DMS 273 (cell line): ENCODE results near the gene LRRC66.
A peak's percentile ranks its signal among the peaks of the same experiment; 100 is the strongest.

Source experiments
- DNase-seq: peaks from one replicate; lab custom pipeline; 2025; ENCODE audit not compliant: unreplicated experiment; lab: John Stamatoyannopoulos, UW

The LRRC66 gene

DNA sequence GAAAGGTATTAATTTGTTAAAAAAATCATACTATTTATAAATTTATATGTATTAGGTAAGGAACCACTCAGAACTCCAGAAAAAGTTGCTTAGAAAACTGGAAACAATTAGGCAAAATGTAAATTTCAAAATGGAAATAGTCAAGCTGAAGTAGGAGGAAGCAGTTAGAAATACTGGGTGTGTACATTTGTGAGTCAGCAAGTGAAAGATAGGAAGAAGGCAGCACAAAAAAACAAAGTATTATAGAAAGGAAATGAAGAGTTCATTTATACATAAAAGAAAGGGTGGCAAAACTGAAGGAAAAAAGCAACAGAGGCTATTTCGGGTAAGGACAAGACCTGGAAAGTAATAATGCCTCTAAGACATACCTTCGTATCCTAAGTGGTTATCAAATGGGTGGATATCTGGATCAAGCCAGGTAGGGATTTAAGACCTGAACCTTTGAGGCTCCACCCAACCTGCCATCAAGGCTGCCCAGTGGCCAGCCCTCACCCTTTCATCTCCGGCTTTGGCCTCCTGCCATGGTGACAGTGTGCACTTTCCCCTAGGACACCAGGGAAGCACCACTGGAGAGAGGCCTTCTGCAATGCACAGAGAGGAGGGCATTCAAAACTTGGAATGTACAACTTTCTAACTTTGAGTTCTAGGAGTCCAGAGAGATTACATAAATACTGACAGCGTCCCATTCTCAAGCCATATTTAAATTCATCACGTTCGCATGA lies at the start of gene LRRC66:
Gene LRRC66, minus strand, starts transcription at position 428 of the 722 bp plus-strand sequence. CDS start 2,750 bp downstream, outside the sequence.
- no peak for DNase-seq

DNA sequence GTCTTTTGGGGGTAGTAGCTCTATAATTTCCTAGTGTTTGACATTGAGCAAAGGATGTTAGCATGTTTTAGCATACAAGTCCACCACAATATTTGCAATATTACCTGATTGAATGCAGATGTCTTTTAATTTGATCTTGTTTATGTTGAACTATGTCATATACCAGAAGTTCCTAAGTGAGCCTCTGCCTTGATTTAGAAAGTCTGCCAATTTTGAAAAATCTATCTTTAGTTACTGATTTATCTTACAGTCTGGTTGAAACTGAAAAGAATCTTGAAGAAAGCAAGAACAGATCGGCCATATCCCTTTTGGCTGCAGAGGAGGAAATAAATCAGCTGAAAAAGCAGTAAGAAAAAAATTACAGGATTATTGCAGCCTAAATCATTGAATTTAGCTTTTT lies 49.4 kb upstream of the LRRC66 start:
- no peak for DNase-seq

DNA sequence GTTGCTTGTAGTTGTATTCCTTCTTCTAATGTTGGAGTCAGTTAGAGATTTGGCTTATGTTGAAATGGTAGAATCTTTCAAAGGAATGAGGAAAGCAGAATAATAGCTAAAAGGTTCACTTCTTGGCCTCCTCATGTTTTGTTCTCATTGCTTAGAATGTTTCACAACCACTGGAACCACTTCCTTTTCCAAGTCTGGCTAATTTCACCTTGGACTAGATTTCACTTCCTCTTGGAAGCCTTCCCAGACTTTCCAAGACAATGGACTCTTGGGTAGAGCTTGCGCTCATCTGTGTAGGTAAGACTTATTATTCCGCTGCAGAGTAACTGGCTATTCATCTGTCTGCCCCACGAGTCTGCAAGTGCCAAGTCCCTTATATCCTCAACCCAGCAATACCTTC lies 39.2 kb upstream of the LRRC66 start:
- no peak for DNase-seq

DNA sequence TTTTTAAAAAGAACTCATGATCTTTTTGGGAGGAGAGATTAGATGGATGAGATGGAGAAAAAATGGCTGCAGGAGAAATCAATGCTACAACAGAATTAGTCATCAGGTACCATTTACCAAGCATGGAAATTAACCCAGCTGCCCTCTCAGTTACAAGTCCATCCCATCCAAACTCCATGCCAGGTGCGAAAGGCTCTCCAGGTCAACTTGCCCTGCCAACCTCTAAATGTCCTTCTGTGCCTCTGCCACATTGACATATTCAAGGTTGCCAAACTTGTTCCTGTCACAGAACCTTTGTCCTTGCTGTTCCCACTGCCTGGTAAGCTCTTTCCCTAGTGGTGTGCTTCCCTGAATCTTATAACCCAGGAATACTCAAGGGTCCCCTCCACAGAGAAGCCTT lies 38.1 kb upstream of the LRRC66 start:
- no peak for DNase-seq

DNA sequence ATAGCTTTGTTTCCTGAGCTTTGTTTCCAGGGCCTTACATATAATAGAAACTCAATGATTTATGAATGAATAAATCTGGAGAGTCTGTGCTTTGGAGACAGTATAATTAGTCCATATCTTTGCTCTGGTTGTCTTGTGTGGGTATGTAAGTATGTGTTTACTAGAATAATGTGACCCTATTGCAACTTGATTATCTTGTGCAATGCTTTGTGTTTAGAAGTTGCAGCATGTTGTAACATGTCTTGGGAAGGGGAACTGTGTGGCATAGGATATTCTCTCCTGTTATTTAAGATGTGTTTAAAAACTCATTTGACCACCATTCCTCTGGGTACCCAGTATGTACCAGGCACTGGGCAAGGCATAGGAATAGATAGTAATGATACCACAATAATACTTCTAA lies 37.0 kb upstream of the LRRC66 start:
- no peak for DNase-seq

GRCh38 chr4:52054254-52054653 lies 34.1 kb upstream of the LRRC66 start:
- DNase-seq, result no peak

- no peak for DNase-seq
Measured at GRCh38 chr4:52052475-52052780, 32.3 kb upstream of the LRRC66 start.

DNA sequence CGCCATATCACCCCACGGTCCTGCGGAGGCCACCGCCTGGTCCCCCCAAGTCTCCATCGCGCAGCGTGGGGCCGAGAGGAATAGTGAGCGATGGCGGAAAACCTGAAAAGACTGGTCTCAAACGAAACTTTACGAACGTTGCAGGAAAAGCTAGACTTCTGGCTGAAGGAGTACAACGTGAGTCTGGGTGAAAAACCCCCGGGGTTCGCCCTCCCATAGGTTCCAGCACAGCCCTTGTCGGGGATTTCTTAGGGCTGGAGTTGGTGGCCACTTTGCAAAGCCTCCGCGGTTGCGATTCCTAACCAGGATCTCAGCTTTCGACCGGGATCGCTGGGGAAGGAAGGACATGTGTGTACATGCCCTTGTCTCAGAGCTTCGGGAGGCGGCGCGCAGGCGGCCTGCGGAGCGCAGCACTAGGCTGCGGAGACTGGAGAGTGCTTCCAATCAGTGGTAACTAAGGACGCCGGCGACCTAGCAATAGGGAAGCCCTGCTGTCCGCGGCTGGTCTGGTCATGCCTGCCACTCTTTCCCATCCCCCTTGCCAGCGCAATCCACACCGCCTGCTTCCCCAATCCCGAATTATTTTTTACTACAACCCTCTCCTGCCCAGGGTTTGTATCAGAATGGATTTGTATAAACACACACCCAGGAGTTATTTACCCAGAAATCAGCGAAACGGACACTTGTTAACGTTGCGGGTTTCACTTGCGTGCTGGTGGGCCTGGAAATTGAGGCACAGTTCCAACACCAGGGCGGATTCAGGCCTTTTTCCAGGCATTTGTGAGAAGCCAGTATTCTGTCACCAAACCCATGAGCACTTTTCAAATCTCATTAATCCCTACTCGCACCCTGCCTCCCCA lies 31.7 kb upstream of the LRRC66 start:
- DNase-seq, result peak; percentile 92

GRCh38 chr4:52051213-52051614 lies 31.1 kb upstream of the LRRC66 start, which contains the start of gene SPATA18:
Gene SPATA18, plus strand, starts transcription at chr4:52051304. Its CDS starts 401 bp downstream, at chr4:52051705.
- DNase-seq, result peak; percentile 44

- no peak for DNase-seq
Measured at GRCh38 chr4:52049266-52049665, 29.1 kb upstream of the LRRC66 start.

GRCh38 chr4:52045028-52045427 lies 24.9 kb upstream of the LRRC66 start:
- no peak for DNase-seq

DNA sequence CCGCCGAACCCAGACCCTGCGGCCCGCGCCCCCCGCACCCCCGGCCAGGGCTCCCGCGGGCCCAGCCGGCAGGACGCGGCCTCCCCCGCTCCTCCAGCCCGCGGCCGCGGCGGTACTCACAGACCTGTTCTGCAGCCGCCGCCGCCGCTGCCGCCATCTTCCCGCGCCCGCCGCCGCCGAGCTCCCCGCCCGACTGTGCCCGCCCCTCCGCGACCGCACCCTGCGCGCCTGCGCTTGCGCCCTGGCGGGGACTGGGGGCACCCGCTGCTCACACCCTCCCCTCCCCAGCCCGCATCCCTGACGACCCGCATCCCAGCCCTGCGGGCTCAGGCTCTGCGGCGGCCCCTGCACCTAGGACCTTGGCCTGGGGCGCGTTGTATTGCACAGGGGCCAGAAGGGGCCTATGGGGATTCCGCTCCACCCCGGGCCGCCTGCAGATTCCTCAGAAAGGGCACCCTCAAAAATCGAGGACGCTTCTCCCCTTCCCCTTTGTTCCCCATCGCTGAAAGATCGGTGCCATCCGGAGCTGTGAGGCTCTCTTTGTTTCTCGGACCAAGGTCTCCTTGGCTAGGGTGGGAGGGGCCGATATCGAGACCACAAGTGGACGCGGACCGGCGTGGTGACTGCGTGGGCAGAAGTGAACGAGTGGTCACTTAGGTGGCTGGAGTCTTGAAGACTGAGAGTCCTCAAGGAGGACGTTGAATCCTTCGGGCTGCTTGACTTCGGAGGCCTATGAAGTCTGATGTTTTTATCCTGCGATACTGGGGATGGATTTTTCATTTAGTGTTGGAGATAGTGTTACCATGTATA lies 18.1 kb upstream of the LRRC66 start, which contains the start of gene SGCB:
Gene SGCB, minus strand, starts transcription at position 197 of the 810 bp plus-strand sequence. Its CDS starts 40 bp downstream, at position 157.
- DNase-seq, result peak; percentile 77

GRCh38 chr4:52037689-52038102 lies 17.5 kb upstream of the LRRC66 start:
- DNase-seq, result peak; percentile 65

DNA sequence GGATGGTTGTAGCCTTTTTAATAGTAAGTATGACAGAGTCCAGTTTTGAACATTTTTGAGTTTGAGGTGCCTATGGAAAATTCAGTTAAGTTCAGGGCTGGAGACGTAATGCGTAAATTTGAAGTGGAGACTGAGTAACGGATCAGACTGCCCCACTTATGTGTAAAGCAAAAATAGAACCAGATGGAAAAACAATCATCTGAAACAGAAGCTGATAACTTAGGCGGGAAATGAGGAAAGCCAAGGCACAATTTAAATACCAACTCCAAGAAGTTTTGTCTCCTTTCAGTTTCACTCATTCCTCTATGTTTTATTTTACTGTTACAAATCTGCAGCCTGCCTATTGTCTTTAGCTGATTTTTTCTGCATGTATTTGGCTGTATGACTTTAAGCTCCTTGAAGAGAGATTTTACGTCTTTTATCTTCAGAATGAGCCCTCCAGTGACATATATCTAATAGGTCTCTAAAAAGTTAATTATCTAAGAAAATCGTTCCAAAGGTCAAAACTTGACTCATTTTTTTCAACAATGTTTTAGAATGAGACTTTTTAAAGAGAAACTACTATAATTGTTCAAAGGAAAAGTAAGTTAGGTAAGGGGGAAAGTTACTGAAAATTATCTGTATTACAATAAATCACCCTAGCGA lies 16.8 kb upstream of the LRRC66 start:
- no peak for DNase-seq

DNA sequence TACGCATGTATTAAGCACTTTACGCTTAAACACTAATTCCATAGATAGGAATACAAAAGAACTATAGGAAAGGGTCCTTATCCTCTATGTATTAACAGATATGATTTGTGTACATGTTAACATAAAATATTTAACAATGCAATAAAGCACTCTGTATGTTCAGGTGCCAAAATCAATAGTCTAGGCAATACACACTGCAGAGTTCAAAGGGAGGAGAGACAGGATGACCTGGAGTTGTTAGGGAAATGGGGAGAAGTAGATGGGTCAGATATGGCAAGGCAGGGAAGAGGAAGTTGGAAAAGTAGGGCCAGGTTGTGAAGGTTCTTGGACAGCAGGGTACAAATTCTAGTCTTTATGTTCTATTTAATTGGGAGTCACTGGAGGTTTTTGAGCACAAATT lies 15.0 kb upstream of the LRRC66 start:
- no peak for DNase-seq

DNA sequence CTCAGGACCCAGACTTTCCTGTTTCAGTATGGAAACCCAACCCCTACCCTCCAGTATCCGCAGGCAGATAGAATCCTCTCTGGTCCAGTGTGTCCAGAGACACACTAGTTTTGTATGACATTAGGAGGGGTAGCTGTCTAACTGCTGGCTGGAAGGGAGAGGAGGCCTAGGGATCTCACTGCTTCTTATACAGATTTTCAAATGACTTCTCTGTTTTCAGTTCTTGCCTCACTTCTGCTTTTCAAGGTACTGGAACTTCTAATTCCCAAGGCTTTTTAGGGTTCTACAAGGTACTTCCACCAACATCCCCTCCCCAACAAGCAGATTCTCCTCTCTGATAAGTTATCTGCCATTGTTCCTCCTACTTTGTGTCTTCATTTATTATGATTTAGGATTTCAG lies 11.8 kb upstream of the LRRC66 start:
- no peak for DNase-seq

DNA sequence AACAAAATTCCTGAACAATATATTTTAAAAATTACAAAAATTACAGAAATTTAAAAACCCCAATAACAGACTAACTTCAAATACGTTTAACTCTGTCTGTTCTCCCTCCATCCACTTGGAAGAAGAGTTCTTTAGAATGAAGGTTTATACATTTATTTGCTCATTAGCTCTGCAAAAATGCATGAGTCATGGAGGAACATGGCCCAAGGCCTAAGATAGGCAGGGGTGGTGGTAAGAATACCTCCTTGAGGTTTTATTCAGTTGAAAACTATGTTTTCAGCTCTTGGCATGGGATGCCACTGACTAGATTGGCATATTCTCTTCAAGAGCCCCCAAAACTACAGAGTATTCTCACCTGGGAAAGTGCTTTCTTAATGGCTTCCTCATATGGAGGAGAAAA lies 8.8 kb upstream of the LRRC66 start:
- no peak for DNase-seq

- no peak for DNase-seq
Measured at GRCh38 chr4:52017814-52018213, 2.3 kb downstream of the LRRC66 start.

GRCh38 chr4:52016981-52017380 lies 3.2 kb downstream of the LRRC66 start:
- no peak for DNase-seq

GRCh38 chr4:52015366-52015765 lies 4.8 kb downstream of the LRRC66 start:
- peak; percentile 22 for DNase-seq

DNA sequence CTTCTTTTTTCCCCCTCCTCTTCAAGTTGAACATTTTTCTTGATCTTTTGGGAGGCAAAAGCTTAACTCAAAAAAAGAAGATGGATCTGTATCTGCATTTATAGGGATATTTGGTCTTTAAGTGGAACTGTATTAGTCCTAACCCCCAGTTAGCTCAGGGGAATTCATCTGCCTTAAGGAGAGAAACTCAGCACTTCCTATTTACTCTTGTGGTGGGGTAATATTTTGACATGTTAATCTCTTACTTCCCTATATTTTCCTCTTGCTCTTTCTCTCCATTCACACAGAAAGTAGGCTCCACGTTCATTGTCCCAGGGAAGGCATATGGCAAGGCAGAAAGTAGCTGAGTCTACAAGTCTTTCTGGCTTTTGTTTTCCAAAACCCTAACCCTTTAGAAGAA lies 5.3 kb downstream of the LRRC66 start:
- DNase-seq, result no peak
